AG04449 (cell line): ENCODE measurements around the gene PRKG1.

Experiments
- CTCF ChIA-PET: fragments of 350-600 bp; formaldehyde crosslinking; extraction: SDS; loops from one replicate; lab custom pipeline; 2021; ENCODE audit warnings: antibody characterized with exemption; lab: Yijun Ruan, JAX
- POLR2A ChIA-PET: fragments of 400-600, 350-600 bp; formaldehyde crosslinking; extraction: SDS; loops from one replicate; lab custom pipeline; 2020; ENCODE audit warnings: antibody characterized with exemption, inconsistent platforms; lab: Yijun Ruan, JAX
- DNase-seq: peaks from one replicate; pipeline ENCODE4 v3.0.0-alpha.2; 2010; ENCODE audit warnings: low read depth, low spot score
- H3K4me3 ChIP-seq: 2 replicates; pipeline ENCODE4 v1.5.1; 2011; ENCODE audit warnings: low read depth, mild to moderate bottlenecking, control low read depth, low read length
- CTCF ChIP-seq: IDR thresholded peaks from one replicate; pipeline ENCODE4 v1.5.1; 2011; ENCODE audit warnings: mild to moderate bottlenecking, moderate library complexity, low read length, control low read depth, inconsistent platforms; ENCODE audit not compliant: insufficient read depth; ENCODE audit errors: missing control alignments

The PRKG1 gene

GRCh38 chr10:51178634-51179033, 104.3 kb downstream of the PRKG1 start:
- no peak for TF ChIP-seq CTCF
- H3K4me3 ChIP-seq: no peak overlapping the region
- DNase-seq: no peak
- ChIA-PET CTCF (interaction anchor here (1.1 to 2.0 kb wide), 3 partner anchors 51 to 244 kb away, joined by 3 to 7 read pairs (median 3); no protein-coding TSS in a partner anchor), POLR2A (no interaction called here)

- no peak for TF ChIP-seq CTCF
- DNase-seq: no peak
- H3K4me3 ChIP-seq: no peak overlapping the region
- ChIA-PET POLR2A (no interaction called here), CTCF (no interaction called here)
Measured at GRCh38 chr10:51180141-51180540, 105.9 kb downstream of the PRKG1 start.

- no peak overlapping the region for H3K4me3 ChIP-seq
- ChIA-PET CTCF (no interaction called here), POLR2A (no interaction called here)
- no peak for DNase-seq
- no peak for TF ChIP-seq CTCF
Measured at GRCh38 chr10:51183783-51184182, 109.5 kb downstream of the PRKG1 start.

- POLR2A ChIA-PET: no interaction called here
- CTCF ChIA-PET: no interaction called here
- no peak for TF ChIP-seq CTCF
- DNase-seq: no peak
- no peak overlapping the region for H3K4me3 ChIP-seq
Measured at GRCh38 chr10:51186361-51186760, 112.1 kb downstream of the PRKG1 start.

- DNase-seq: no peak
- ChIA-PET POLR2A (no interaction called here), CTCF (interaction anchor here (1.1 kb wide), 1 partner anchor 816 kb away, joined by 3 read pairs; no protein-coding TSS in a partner anchor)
- H3K4me3 ChIP-seq: no peak overlapping the region
- TF ChIP-seq CTCF: no peak
Measured at GRCh38 chr10:51188008-51188407, 113.7 kb downstream of the PRKG1 start.

GRCh38 chr10:51188866-51189265, 114.6 kb downstream of the PRKG1 start:
- no peak overlapping the region for H3K4me3 ChIP-seq
- POLR2A ChIA-PET: no interaction called here
- TF ChIP-seq CTCF: no peak
- CTCF ChIA-PET: no interaction called here
- DNase-seq: no peak
